SJSA1 (cell line): ENCODE results near the gene RNF149. TPM values are rescaled to one million over a fixed set of nuclear protein-coding genes. Genes with fewer than 3 reads are reported as not detected.

Experiments
- DNase-seq, 2 experiments: peaks; one replicate each; pipeline ENCODE4 v3.0.0-alpha.2; 2015 to 2020; ENCODE audit warnings: low spot score in 2 of 2, low read depth in 1 of 2
- H3K27ac ChIP-seq: fragments of 250-450 bp; sonication (Bioruptor Pico); 2 replicates; pipeline ENCODE4 v1.5.1; 2020; ENCODE audit warnings: mild to moderate bottlenecking, moderate library complexity
- H3K27me3 ChIP-seq: fragments of 250-450 bp; sonication (Bioruptor Pico); replicated peaks from 2 replicates; pipeline ENCODE4 v1.5.1; 2020; ENCODE audit warnings: mild to moderate bottlenecking, moderate library complexity
- H3K36me3 ChIP-seq: fragments of 250-450 bp; sonication (Bioruptor Pico); 2 replicates; pipeline ENCODE4 v1.5.1; 2020; ENCODE audit warnings: mild to moderate bottlenecking
- H3K4me1 ChIP-seq: fragments of 250-450 bp; sonication (Bioruptor Pico); replicated peaks from 2 replicates; pipeline ENCODE4 v1.6.1; 2021; ENCODE audit warnings: mild to moderate bottlenecking
- H3K4me3 ChIP-seq: fragments of 250-450 bp; sonication (Bioruptor Pico); 2 replicates; pipeline ENCODE4 v1.5.1; 2020; ENCODE audit warnings: mild to moderate bottlenecking
- H3K9me3 ChIP-seq: fragments of 250-450 bp; sonication (Bioruptor Pico); replicated peaks from 2 replicates; pipeline ENCODE4 v1.5.1; 2020; ENCODE audit warnings: mild to moderate bottlenecking
- total RNA-seq: library from RNA; depleted of rRNA; stranded (reverse); fragments of >200 nt; shearing (Covaris generic); gene quantifications from 2 replicates; pipeline ENCODE4 v1.2.3, GENCODE V29; 2014

The RNF149 gene
- total RNA-seq, 1 experiment from 2014 or later: 37.6 TPM

- H3K4me3 ChIP-seq: no peak overlapping the region
- no peaks in the 10 kb centered on the region for H3K27me3 ChIP-seq
- H3K4me1 ChIP-seq: peaks cover 9% of the 10 kb centered on the region
- no peaks in the 10 kb centered on the region for H3K9me3 ChIP-seq
- H3K36me3 ChIP-seq: no peaks in the 10 kb centered on the region
- H3K27ac ChIP-seq: no peak overlapping the region
- no peak for DNase-seq
Measured at GRCh38 chr2:101342625-101343008, 34.1 kb upstream of the RNF149 start.

GRCh38 chr2:101341901-101342624 is 33.6 kb upstream of the RNF149 start:
- Histone ChIP-seq H3K27ac (no peak overlapping the region), H3K36me3 (no peaks in the 10 kb centered on the region), H3K27me3 (no peaks in the 10 kb centered on the region), H3K4me1 (peaks cover 9% of the 10 kb centered on the region), H3K9me3 (no peaks in the 10 kb centered on the region), H3K4me3 (no peak overlapping the region)
- DNase-seq: peak; percentile 46 to 74

DNA sequence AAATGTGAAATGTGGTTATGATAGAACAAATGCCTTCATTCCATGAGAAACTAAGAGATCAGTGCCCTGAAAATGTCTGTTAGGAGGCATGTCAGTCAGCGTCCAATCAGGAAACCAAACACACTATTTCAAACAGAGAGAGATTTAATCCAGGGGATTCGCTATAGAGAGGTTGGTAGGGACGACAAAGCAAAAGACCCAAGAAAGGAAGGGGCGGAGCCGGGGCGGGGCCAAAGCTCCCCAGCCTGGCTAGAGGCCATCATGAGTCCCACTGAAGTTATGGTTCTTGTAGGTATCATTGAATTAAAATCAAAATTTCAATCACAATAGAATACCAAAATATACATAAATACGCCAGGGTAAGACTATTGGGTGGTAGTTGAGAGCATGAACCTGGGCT is 32.9 kb upstream of the RNF149 start:
- Histone ChIP-seq H3K4me1 (peaks cover 9% of the 10 kb centered on the region), H3K9me3 (no peaks in the 10 kb centered on the region), H3K27me3 (no peaks in the 10 kb centered on the region), H3K4me3 (no peak overlapping the region), H3K27ac (no peak overlapping the region), H3K36me3 (no peaks in the 10 kb centered on the region)
- DNase-seq: no peak

DNA sequence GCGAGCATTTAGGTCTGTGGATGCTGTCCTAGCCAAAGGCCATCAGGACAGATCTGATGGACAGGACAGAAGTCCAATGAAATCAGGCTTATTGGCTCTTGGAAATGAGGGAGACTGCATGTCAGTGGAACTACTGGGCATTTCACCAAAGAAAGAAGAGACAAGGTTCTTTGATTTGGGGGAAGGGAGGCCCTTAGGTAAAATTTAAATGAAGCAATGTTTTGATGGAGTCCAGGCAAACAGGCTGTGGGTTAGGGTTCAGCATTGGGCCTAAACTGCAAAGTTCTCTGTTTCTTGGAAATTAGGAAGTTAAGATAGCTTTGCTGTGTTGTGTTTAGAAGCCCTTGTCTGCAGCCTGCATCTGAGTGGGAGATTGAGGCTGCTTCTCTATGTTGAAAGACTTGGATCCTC is 31.6 kb upstream of the RNF149 start:
- no peaks in the 10 kb centered on the region for H3K36me3 ChIP-seq
- peaks cover 9% of the 10 kb centered on the region for H3K4me1 ChIP-seq
- H3K27me3 ChIP-seq: no peaks in the 10 kb centered on the region
- no peak overlapping the region for H3K4me3 ChIP-seq
- no peak overlapping the region for H3K27ac ChIP-seq
- no peaks in the 10 kb centered on the region for H3K9me3 ChIP-seq
- no peak for DNase-seq

DNA sequence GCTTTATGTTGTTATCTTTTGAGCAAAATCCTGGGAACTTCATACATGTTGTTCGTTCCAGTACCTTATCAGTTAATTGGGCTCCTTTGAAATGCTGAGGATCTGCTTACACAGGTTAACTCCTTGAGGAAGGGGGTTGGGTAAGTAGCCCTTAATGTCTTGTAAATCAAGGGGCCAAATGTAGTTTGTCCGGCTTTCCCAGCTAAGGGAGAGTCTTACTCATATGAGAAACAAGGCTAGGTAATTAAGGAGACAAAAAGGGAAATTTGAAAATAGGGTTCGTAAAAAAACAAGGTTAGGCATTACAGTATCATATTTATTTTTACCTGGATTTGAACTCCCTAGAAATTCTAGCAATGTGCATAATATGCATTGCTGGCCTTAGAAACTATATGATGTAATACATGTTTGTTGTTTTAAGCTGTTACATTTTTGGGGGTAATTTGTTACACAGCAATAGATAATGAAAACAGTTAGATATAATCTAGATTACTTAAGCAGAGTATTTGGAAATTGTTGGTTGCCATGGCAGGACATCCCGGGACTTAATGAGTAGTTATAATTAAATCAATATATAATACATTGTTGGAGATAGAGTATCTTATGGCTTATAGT is 30.9 kb upstream of the RNF149 start:
- Histone ChIP-seq H3K27ac (no peak overlapping the region), H3K4me3 (no peak overlapping the region), H3K9me3 (no peaks in the 10 kb centered on the region), H3K36me3 (no peaks in the 10 kb centered on the region), H3K27me3 (no peaks in the 10 kb centered on the region), H3K4me1 (peaks cover 9% of the 10 kb centered on the region)
- DNase-seq: no peak

DNA sequence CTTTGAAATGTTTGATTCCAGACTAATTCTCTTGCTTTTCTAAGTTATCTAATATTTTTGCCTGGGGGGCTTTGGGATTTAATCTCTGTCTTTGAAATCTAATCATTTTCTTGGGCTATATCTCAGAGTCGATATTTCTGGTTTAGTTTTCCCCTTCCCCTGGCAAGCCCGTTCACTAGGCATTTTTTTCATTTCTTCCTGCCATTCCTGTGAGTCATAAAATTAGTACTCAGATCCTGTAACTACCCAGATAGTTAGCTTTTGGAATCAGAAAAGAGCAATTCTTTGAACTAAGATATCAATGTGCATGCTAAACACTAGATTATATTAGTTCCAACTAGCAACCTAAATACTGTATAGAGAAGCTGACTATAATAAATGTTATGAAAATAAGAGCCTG is 29.4 kb upstream of the RNF149 start:
- no peak for DNase-seq
- H3K27ac ChIP-seq: no peak overlapping the region

DNA sequence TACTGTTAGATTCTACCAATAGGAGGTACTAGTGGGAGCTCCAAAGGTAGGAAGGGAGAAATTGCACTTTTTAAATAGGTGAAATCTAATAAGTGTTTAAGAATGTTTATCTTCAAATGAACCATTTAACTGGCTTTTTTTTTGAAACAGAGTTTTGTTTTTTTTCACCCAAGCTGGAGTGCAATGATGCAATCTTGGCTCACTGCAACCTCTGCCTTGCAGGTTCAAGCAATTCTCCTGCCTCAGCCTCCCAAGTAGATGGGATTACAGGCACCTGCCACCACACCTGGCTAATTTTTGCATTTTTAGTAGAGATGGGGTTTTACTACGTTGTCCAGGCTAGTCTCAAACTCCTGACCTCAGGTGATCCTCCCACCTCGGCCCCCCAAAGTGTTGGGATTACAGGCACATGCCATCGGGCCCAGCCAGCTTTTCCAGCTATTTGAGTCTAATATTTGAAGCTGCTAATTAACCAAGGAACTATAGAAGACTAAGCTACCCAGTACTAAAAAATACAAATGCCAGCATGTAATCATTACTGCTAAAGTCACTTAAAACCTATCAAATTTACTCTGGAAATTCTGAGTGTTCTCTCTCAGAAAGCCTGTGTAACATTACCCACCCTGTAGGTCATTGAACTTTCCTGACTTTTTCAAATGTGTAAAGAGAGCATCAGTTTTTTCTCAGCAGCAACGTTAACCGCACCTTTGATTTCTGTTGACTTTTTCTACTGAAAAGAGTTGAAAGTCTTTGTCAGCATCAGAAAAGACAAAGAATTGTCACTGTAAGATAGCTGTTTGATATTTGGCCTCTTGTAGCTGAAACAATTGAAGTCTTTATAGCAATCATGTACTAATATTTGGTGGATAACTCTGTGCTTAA is 24.6 kb upstream of the RNF149 start:
- DNase-seq: no peak
- Histone ChIP-seq H3K36me3 (no peaks in the 10 kb centered on the region), H3K27me3 (no peaks in the 10 kb centered on the region), H3K27ac (no peak overlapping the region), H3K4me3 (no peak overlapping the region), H3K4me1 (peaks cover 12% of the 10 kb centered on the region), H3K9me3 (no peaks in the 10 kb centered on the region)

More for the DNA sequence above, 29.4 kb upstream of the RNF149 start:
- no peaks in the 10 kb centered on the region for H3K36me3 ChIP-seq
- no peaks in the 10 kb centered on the region for H3K9me3 ChIP-seq
- no peaks in the 10 kb centered on the region for H3K27me3 ChIP-seq
- H3K4me3 ChIP-seq: no peak overlapping the region
- H3K4me1 ChIP-seq: peaks cover 9% of the 10 kb centered on the region

DNA sequence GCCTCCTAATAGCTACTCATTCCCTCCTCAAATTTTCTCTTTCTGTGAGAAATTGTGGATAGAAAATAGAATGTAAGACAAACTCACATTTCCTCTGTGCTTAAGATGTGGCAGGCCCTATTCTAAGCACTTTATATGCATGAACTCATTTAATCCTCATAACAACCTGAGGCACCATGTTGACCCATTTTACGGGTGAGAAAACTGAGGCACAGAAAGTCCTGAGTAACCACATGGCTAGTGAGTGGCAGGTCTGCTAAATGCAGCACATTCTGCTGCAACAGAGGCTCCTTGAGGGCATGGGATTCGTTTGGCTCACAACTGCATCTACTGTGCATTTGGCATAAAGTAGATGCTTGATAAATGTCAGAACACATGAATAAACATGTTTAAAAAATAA is 22.7 kb upstream of the RNF149 start:
- Histone ChIP-seq H3K36me3 (no peaks in the 10 kb centered on the region), H3K27me3 (no peaks in the 10 kb centered on the region), H3K9me3 (no peaks in the 10 kb centered on the region), H3K4me3 (no peak overlapping the region), H3K4me1 (peaks cover 10% of the 10 kb centered on the region), H3K27ac (no peak overlapping the region)
- DNase-seq: no peak

- Histone ChIP-seq H3K36me3 (no peaks in the 10 kb centered on the region), H3K27ac (no peak overlapping the region), H3K9me3 (peaks cover 5% of the 10 kb centered on the region; the same call in 1 of the 2 replicates), H3K27me3 (no peaks in the 10 kb centered on the region), H3K4me1 (peaks cover 10% of the 10 kb centered on the region), H3K4me3 (no peak overlapping the region)
- no peak for DNase-seq
Measured at GRCh38 chr2:101330253-101330933, 21.9 kb upstream of the RNF149 start.

- Histone ChIP-seq H3K4me3 (no peak overlapping the region), H3K27ac (no peak overlapping the region), H3K36me3 (no peaks in the 10 kb centered on the region), H3K27me3 (no peaks in the 10 kb centered on the region), H3K9me3 (peaks cover 5% of the 10 kb centered on the region; the same call in 1 of the 2 replicates), H3K4me1 (peaks cover 10% of the 10 kb centered on the region)
- no peak for DNase-seq
Measured at GRCh38 chr2:101329026-101329425, 20.5 kb upstream of the RNF149 start.

DNA sequence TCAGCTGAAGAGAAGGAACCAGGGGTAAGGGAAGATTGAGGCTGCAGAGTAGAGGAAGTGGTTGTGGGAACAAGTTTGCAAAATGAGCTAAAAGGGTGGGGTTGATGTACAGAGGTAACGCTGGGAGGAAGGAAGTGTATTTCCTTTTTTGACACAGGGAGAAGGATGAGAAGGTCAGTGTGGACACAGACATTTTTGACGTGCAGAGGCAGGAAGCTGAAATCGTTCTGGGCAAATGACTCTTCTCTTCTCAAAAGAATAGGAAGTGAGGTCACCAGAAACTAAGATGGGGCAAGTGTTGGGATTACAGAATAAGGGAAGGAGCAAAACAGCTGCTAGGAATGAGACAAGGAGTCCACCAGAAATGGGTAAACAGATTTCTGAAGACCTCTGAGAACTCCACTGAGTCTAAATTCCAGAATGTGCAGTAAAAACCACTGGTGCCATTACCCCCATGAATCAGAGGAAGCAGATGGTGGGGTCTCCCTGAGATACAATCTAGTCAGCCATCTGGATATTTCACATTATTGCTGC is 20.0 kb upstream of the RNF149 start:
- DNase-seq: no peak
- Histone ChIP-seq H3K4me3 (no peak overlapping the region), H3K27ac (no peak overlapping the region), H3K27me3 (no peaks in the 10 kb centered on the region), H3K9me3 (peaks cover 5% of the 10 kb centered on the region; the same call in 1 of the 2 replicates), H3K36me3 (no peaks in the 10 kb centered on the region), H3K4me1 (peaks cover 10% of the 10 kb centered on the region)

DNA sequence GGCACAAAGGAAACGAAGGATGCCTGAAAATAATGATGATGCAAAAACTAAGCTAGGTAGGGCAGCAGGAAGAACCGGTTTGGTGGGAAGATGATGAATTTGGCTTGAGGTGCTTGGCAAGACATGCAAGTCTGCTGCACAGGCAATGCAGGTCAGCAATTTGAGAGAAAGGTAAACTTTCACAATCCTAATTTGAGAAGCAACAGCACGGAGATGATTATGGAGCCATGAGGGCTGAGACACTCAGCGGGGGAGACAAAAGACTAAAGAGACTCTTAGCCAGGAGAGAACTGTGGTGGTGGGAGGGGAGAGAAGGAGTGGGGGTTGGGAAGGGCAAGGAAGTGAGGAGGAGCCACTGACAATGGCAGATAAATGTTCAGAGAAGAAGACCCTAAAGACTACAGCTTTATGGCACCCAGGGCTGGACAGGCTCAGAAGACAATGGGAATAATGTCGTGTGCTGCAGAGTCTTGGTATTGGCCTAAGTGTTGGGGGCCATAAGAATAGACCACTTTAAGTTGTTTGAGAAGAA is 19.4 kb upstream of the RNF149 start:
- H3K9me3 ChIP-seq: peaks cover 5% of the 10 kb centered on the region; the same call in 1 of the 2 replicates
- peaks cover 10% of the 10 kb centered on the region for H3K4me1 ChIP-seq
- no peaks in the 10 kb centered on the region for H3K27me3 ChIP-seq
- no peak overlapping the region for H3K27ac ChIP-seq
- H3K4me3 ChIP-seq: no peak overlapping the region
- no peaks in the 10 kb centered on the region for H3K36me3 ChIP-seq
- DNase-seq: no peak

GRCh38 chr2:101325425-101325824 is 16.9 kb upstream of the RNF149 start:
- Histone ChIP-seq H3K9me3 (peaks cover 5% of the 10 kb centered on the region; the same call in 1 of the 2 replicates), H3K4me1 (peaks cover 10% of the 10 kb centered on the region), H3K4me3 (no peak overlapping the region), H3K27me3 (no peaks in the 10 kb centered on the region), H3K27ac (no peak overlapping the region), H3K36me3 (no peaks in the 10 kb centered on the region)
- no peak for DNase-seq
